H9 (cell line): ENCODE data around the gene TTC21B. TPM values are rescaled to one million over a fixed set of nuclear protein-coding genes. Genes with fewer than 3 reads are reported as not detected.

Source experiments
- DNase-seq: peaks from one replicate; pipeline ENCODE4 v3.0.0-alpha.2; 2017
- H2AFZ ChIP-seq: one replicate; pipeline ENCODE4 v1.6.1; 2013; ENCODE audit warnings: mild to moderate bottlenecking, low read length, control low read depth, moderate library complexity
- H2AK5ac ChIP-seq: 2 replicates; pipeline ENCODE4 v1.6.1; 2013; ENCODE audit warnings: low read length, control low read depth, mixed read lengths; ENCODE audit not compliant: insufficient read length
- H2BK120ac ChIP-seq: one replicate; pipeline ENCODE4 v1.6.1; 2013; ENCODE audit warnings: low read depth, mild to moderate bottlenecking, low read length, control low read depth, inconsistent platforms; ENCODE audit not compliant: poor library complexity, severe bottlenecking
- H2BK12ac ChIP-seq: 2 replicates; pipeline ENCODE4 v1.6.1; 2013; ENCODE audit warnings: low read length, control low read depth, mixed read lengths, low read depth; ENCODE audit not compliant: insufficient read length
- H2BK15ac ChIP-seq: 2 replicates; pipeline ENCODE4 v1.6.1; 2013; ENCODE audit warnings: low read depth, low read length, control low read depth
- H2BK20ac ChIP-seq: one replicate; pipeline ENCODE4 v1.6.1; 2013; ENCODE audit warnings: low read depth, mild to moderate bottlenecking, low read length, control low read depth, inconsistent platforms; ENCODE audit not compliant: poor library complexity, severe bottlenecking
- H2BK5ac ChIP-seq: 2 replicates; pipeline ENCODE4 v1.6.1; 2013; ENCODE audit warnings: low read length, control low read depth, mixed read lengths; ENCODE audit not compliant: insufficient read length
- H3K14ac ChIP-seq: 2 replicates; pipeline ENCODE4 v1.6.1; 2013; ENCODE audit warnings: low read length, control low read depth; ENCODE audit not compliant: insufficient read depth
- H3K18ac ChIP-seq: 2 replicates; pipeline ENCODE4 v1.6.1; 2013; ENCODE audit warnings: low read depth, mild to moderate bottlenecking, mixed read lengths, low read length, control low read depth; ENCODE audit not compliant: insufficient read length
- H3K23ac ChIP-seq: 2 replicates; pipeline ENCODE4 v1.6.1; 2013; ENCODE audit warnings: low read length, control low read depth, mixed read lengths, low read depth; ENCODE audit not compliant: insufficient read length
- H3K23me2 ChIP-seq: 2 replicates; pipeline ENCODE4 v1.6.1; 2013; ENCODE audit warnings: low read depth, mild to moderate bottlenecking, mixed read lengths, low read length, control low read depth; ENCODE audit not compliant: insufficient read length, poor library complexity, severe bottlenecking
- H3K27ac ChIP-seq: 2 replicates; pipeline ENCODE4 v1.5.1; 2013; ENCODE audit warnings: low read length, control low read depth, mixed read lengths, low read depth; ENCODE audit not compliant: insufficient read length
- H3K27me3 ChIP-seq: 2 replicates; pipeline ENCODE4 v1.6.1; 2013; ENCODE audit warnings: low read length, control low read depth, inconsistent platforms; ENCODE audit not compliant: insufficient read depth
- H3K4ac ChIP-seq: 2 replicates; pipeline ENCODE4 v1.6.1; 2013; ENCODE audit warnings: low read depth, mild to moderate bottlenecking, control low read depth, inconsistent platforms, low read length, moderate library complexity
- H3K4me1 ChIP-seq: 2 replicates; pipeline ENCODE4 v1.6.1; 2013; ENCODE audit warnings: low read length, control low read depth, inconsistent platforms; ENCODE audit not compliant: insufficient read depth
- H3K4me2 ChIP-seq: 2 replicates; pipeline ENCODE4 v1.6.1; 2013; ENCODE audit warnings: low read length, control low read depth, mixed read lengths; ENCODE audit not compliant: insufficient read length, insufficient read depth
- H3K56ac ChIP-seq: 2 replicates; pipeline ENCODE4 v1.6.1; 2013; ENCODE audit warnings: low read depth, mild to moderate bottlenecking, mixed read lengths, low read length, control low read depth; ENCODE audit not compliant: insufficient read length
- H3K79me1 ChIP-seq: 2 replicates; pipeline ENCODE4 v1.6.1; 2013; ENCODE audit warnings: low read depth, mild to moderate bottlenecking, moderate library complexity, low read length, control low read depth, inconsistent platforms; ENCODE audit not compliant: insufficient read depth, poor library complexity, severe bottlenecking
- H3K79me2 ChIP-seq: 2 replicates; pipeline ENCODE4 v1.6.1; 2013; ENCODE audit warnings: low read length, control low read depth, inconsistent platforms; ENCODE audit not compliant: insufficient read depth
- H3K9ac ChIP-seq: 2 replicates; pipeline ENCODE4 v1.6.1; 2013; ENCODE audit warnings: low read length, control low read depth, mixed read lengths; ENCODE audit not compliant: insufficient read length; ENCODE audit errors: extremely low read depth
- H3K9me3 ChIP-seq: one replicate; pipeline ENCODE4 v1.6.1; 2013; ENCODE audit warnings: low read depth, low read length, inconsistent platforms; ENCODE audit not compliant: control insufficient read depth
- H3T11ph ChIP-seq: one replicate; pipeline ENCODE4 v1.6.1; 2013; ENCODE audit warnings: mild to moderate bottlenecking, low read length, control low read depth, inconsistent platforms
- H4K20me1 ChIP-seq: one replicate; pipeline ENCODE4 v1.6.1; 2013; ENCODE audit not compliant: control insufficient read depth, insufficient read length, insufficient read depth
- H4K5ac ChIP-seq: 2 replicates; pipeline ENCODE4 v1.6.1; 2013; ENCODE audit warnings: low read depth, mild to moderate bottlenecking, mixed read lengths, low read length, control low read depth; ENCODE audit not compliant: insufficient read length
- H4K8ac ChIP-seq: replicated peaks from 2 replicates; pipeline ENCODE4 v1.6.1; 2013; ENCODE audit warnings: low read length, control low read depth, mixed read lengths, low read depth; ENCODE audit not compliant: insufficient read length
- H4K91ac ChIP-seq: 2 replicates; pipeline ENCODE4 v1.6.1; 2013; ENCODE audit warnings: low read depth, mild to moderate bottlenecking, moderate library complexity, mixed read lengths, low read length, control low read depth; ENCODE audit not compliant: insufficient read length
- H3K27ac Mint-ChIP-seq, 3 experiments: 2 replicates in 2 of 3; 3 replicates in 1 of 3; pipeline ENCODE4 v1.8.0; 2020 to 2021; ENCODE audit warnings: mixed read lengths in 3 of 3, mild to moderate bottlenecking in 1 of 3, moderate library complexity in 1 of 3
- H3K27me3 Mint-ChIP-seq: 2 replicates; pipeline ENCODE4 v1.8.0; 2021; ENCODE audit warnings: low read depth, mild to moderate bottlenecking, moderate library complexity, mixed read lengths
- H3K36me3 Mint-ChIP-seq, 3 experiments: 2 replicates in 2 of 3; 3 replicates in 1 of 3; pipeline ENCODE4 v1.8.0; 2020 to 2021; ENCODE audit warnings: low read depth in 3 of 3, mixed read lengths in 3 of 3; ENCODE audit not compliant: insufficient read depth in 1 of 3
- H3K4me1 Mint-ChIP-seq, 2 experiments: 2 replicates each; pipeline ENCODE4 v1.8.0; 2020; ENCODE audit warnings: mixed read lengths in 2 of 2
- H3K4me3 Mint-ChIP-seq, 2 experiments: 2 replicates in 1 of 2; 3 replicates in 1 of 2; pipeline ENCODE4 v1.8.0; 2020 to 2021; ENCODE audit warnings: mild to moderate bottlenecking in 2 of 2, mixed read lengths in 2 of 2, moderate library complexity in 1 of 2
- H3K9me3 Mint-ChIP-seq, 2 experiments: 2 replicates in 1 of 2; 3 replicates in 1 of 2; pipeline ENCODE4 v1.8.0; 2020; ENCODE audit warnings: mild to moderate bottlenecking in 2 of 2, mixed read lengths in 2 of 2, moderate library complexity in 1 of 2
- CTCF ChIP-seq: fragments of 200-600 bp; sonication (generic); conservative IDR thresholded peaks from 3 replicates; pipeline ENCODE4 v1.8.0; 2021; ENCODE audit warnings: antibody characterized with exemption, mild to moderate bottlenecking
- total RNA-seq: library from RNA; stranded (reverse); gene quantifications from 2 replicates; pipeline ENCODE4 v1.2.1, GENCODE V29; 2021

TTC21B gene
- total RNA-seq, 1 experiment from 2014 or later = 16.6 TPM

- no peaks in the 10 kb centered on the region for H3K9me3 ChIP-seq
- H2BK15ac ChIP-seq = no peak overlapping the region
- H3K79me2 ChIP-seq = no peaks in the 10 kb centered on the region
- no peak overlapping the region for H3K9ac ChIP-seq
- no peak overlapping the region for H3K4ac ChIP-seq
- no peak overlapping the region for H4K91ac ChIP-seq
- H2AK5ac ChIP-seq = no peak overlapping the region
- Mint-ChIP-seq H3K36me3 (no peaks in the 10 kb centered on the region), H3K4me3 (no peak overlapping the region), H3K27me3 (no peaks in the 10 kb centered on the region), H3K9me3 (no peaks in the 10 kb centered on the region), H3K4me1 (0 out of 4 replicates have a peak, but pooled peaks cover 0 to 3% of the 10 kb centered on the region in 2 experiments), H3K27ac (no peak overlapping the region)
- H3K14ac ChIP-seq = no peak overlapping the region
- TF ChIP-seq CTCF = no peak
- DNase-seq = no peak
- H3K23me2 ChIP-seq = no peaks in the 10 kb centered on the region
- H3K27me3 ChIP-seq = no peaks in the 10 kb centered on the region; the same call in 1 of the 2 replicates
- H2AFZ ChIP-seq = no peak overlapping the region
- H2BK5ac ChIP-seq = no peak overlapping the region
- H3K4me2 ChIP-seq = no peak overlapping the region
- H2BK20ac ChIP-seq = no peak overlapping the region
- H4K5ac ChIP-seq = no peak overlapping the region
- no peaks in the 10 kb centered on the region for H4K20me1 ChIP-seq
- H3K79me1 ChIP-seq = no peaks in the 10 kb centered on the region
- H3K18ac ChIP-seq = no peak overlapping the region
- no peak overlapping the region for H3K23ac ChIP-seq
- H4K8ac ChIP-seq = no peak overlapping the region
- no peak overlapping the region for H2BK12ac ChIP-seq
- no peak overlapping the region for H3T11ph ChIP-seq
- no peak overlapping the region for H2BK120ac ChIP-seq
- H3K56ac ChIP-seq = no peak overlapping the region
- H3K27ac ChIP-seq = no peak overlapping the region
- H3K4me1 ChIP-seq = no peaks in the 10 kb centered on the region
Measured at GRCh38 chr2:165990846-165991245, 37.3 kb upstream of the TTC21B start.
